Measurements from ENCODE around the gene CCL4. TPM values are rescaled to one million over a fixed set of nuclear protein-coding genes. Genes with fewer than 3 reads are reported as not detected.
A peak's percentile ranks its signal among the peaks of the same experiment; 100 is the strongest.

CCL4 gene
- polyA plus RNA-seq, 1 donor from 2014 or later = 8.4 TPM

- peak overlapping the region; percentile 0 to 83 (median 40) for H3K4me3 Mint-ChIP-seq
- H3K36me3 Mint-ChIP-seq = no peaks in the 10 kb centered on the region
- peaks cover 8 to 10% (median 10%) of the 10 kb centered on the region in 3 donors for H3K4me1 Mint-ChIP-seq
- no peaks in the 10 kb centered on the region for H3K9me3 Mint-ChIP-seq
- H3K27ac Mint-ChIP-seq = no peak overlapping the region
- peaks cover 27% of the 10 kb centered on the region for H3K27me3 Mint-ChIP-seq
Measured at GRCh38 chr17:36153895-36154610, 50.4 kb downstream of the CCL4 start.

Other genes starting within 250 kb of the CCL4 start
- not detected for gene HEATR9, start 234.9 kb upstream of the CCL4 start, polyA plus RNA-seq
- gene CCL5, start 223.5 kb upstream of the CCL4 start, polyA plus RNA-seq = 66.3 TPM
- gene RDM1, start 173.1 kb upstream of the CCL4 start, polyA plus RNA-seq = not detected
- gene LYZL6, start 160.1 kb upstream of the CCL4 start, polyA plus RNA-seq = not detected
- gene CCL16, start 122.3 kb upstream of the CCL4 start, polyA plus RNA-seq = not detected
- gene CCL14, start 117.1 kb upstream of the CCL4 start, polyA plus RNA-seq = not detected
- gene CCL15, start 102.3 kb upstream of the CCL4 start, polyA plus RNA-seq = not detected
- gene CCL23, start 85.9 kb upstream of the CCL4 start, polyA plus RNA-seq = not detected
- not detected for gene CCL18, start 39.6 kb upstream of the CCL4 start, polyA plus RNA-seq
- gene CCL3, start 13.7 kb upstream of the CCL4 start, polyA plus RNA-seq = 1.2 TPM
- 0.84 TPM for gene TBC1D3B, start 72.8 kb downstream of the CCL4 start, polyA plus RNA-seq
- gene CCL3L1, start 92.9 kb downstream of the CCL4 start, polyA plus RNA-seq = 0.53 TPM
- gene CCL4L2, start 107.2 kb downstream of the CCL4 start, polyA plus RNA-seq = not detected
- gene TBC1D3I, start 160.7 kb downstream of the CCL4 start, polyA plus RNA-seq = not detected
- not detected for gene TBC1D3G, start 220.1 kb downstream of the CCL4 start, polyA plus RNA-seq